GM23338 (cell line): ENCODE results near the gene IL1RN. TPM values are rescaled to one million over a fixed set of nuclear protein-coding genes. Genes with fewer than 3 reads are reported as not detected.

Experiments used
- ATAC-seq: fragments of 200-7000 bp; cut with Tn5 transposase; 3 replicates; pipeline ENCODE4 v1.9.1; 2020
- DNase-seq: peaks from one replicate; pipeline ENCODE4 v3.0.0-alpha.2; 2015; ENCODE audit warnings: low spot score
- H2AFZ ChIP-seq: fragments of 200-600 bp; sonication (generic); 2 replicates; pipeline ENCODE4 v1.8.0; 2016; ENCODE audit warnings: antibody characterized with exemption, mild to moderate bottlenecking, moderate library complexity
- H3F3A ChIP-seq: fragments of 200-600 bp; sonication (generic); replicated peaks from 2 replicates; pipeline ENCODE4 v1.8.0; 2017; ENCODE audit warnings: antibody characterized with exemption, mixed run types, low read depth
- H3K27ac ChIP-seq: fragments of 200-600 bp; sonication (generic); 2 replicates; pipeline ENCODE4 v1.6.1; 2016; ENCODE audit warnings: low read depth
- H3K27me3 ChIP-seq: fragments of 200-600 bp; sonication (generic); 2 replicates; pipeline ENCODE4 v1.8.0; 2016; ENCODE audit warnings: mild to moderate bottlenecking, mixed run types, moderate library complexity; ENCODE audit not compliant: insufficient read depth
- H3K36me3 ChIP-seq: fragments of 200-600 bp; sonication (generic); 2 replicates; pipeline ENCODE4 v1.8.0; 2016; ENCODE audit warnings: mild to moderate bottlenecking; ENCODE audit not compliant: insufficient read depth
- H3K4me1 ChIP-seq: fragments of 200-600 bp; sonication (generic); 2 replicates; pipeline ENCODE4 v1.8.0; 2016; ENCODE audit warnings: mild to moderate bottlenecking, moderate library complexity; ENCODE audit not compliant: insufficient read depth
- H3K4me2 ChIP-seq: fragments of 200-600 bp; sonication (generic); 2 replicates; pipeline ENCODE4 v1.7.1; 2017; ENCODE audit warnings: mixed run types
- H3K4me3 ChIP-seq: fragments of 200-600 bp; sonication (generic); 2 replicates; pipeline ENCODE4 v1.6.1; 2016; ENCODE audit warnings: mixed run types
- H3K79me2 ChIP-seq: fragments of 200-600 bp; sonication (generic); replicated peaks from 2 replicates; pipeline ENCODE4 v1.8.0; 2017; ENCODE audit warnings: mild to moderate bottlenecking; ENCODE audit not compliant: insufficient read depth
- H3K9me2 ChIP-seq: fragments of 200-600 bp; sonication (generic); 2 replicates; pipeline ENCODE4 v1.8.0; 2017; ENCODE audit not compliant: insufficient read depth
- H4K20me1 ChIP-seq: fragments of 200-600 bp; sonication (generic); replicated peaks from 2 replicates; pipeline ENCODE4 v1.8.0; 2017; ENCODE audit warnings: mild to moderate bottlenecking; ENCODE audit not compliant: insufficient read depth
- H3K27ac Mint-ChIP-seq: 2 replicates; pipeline ENCODE4 v1.8.0; 2020; ENCODE audit warnings: inconsistent platforms, mild to moderate bottlenecking, moderate library complexity, mixed read lengths
- H3K27me3 Mint-ChIP-seq: 3 replicates; pipeline ENCODE4 v1.8.0; 2022; ENCODE audit warnings: low read depth, mild to moderate bottlenecking, moderate library complexity, mixed read lengths, inconsistent platforms; ENCODE audit not compliant: insufficient read depth, poor library complexity
- H3K36me3 Mint-ChIP-seq: 3 replicates; pipeline ENCODE4 v1.8.0; 2021; ENCODE audit warnings: low read depth, mild to moderate bottlenecking, inconsistent platforms, moderate library complexity, mixed read lengths
- H3K4me1 Mint-ChIP-seq: 3 replicates; pipeline ENCODE4 v1.8.0; 2020; ENCODE audit warnings: mild to moderate bottlenecking, inconsistent platforms, mixed read lengths
- H3K4me3 Mint-ChIP-seq: 3 replicates; pipeline ENCODE4 v1.8.0; 2021; ENCODE audit warnings: moderate library complexity, mild to moderate bottlenecking, inconsistent platforms, mixed read lengths
- H3K9me3 Mint-ChIP-seq: 3 replicates; pipeline ENCODE4 v1.8.0; 2020; ENCODE audit warnings: moderate library complexity, mild to moderate bottlenecking, inconsistent platforms, mixed read lengths
- CREB1 ChIP-seq: fragments of 250-450 bp; sonication (Bioruptor Pico); IDR thresholded peaks from 2 replicates; pipeline ENCODE4 v1.5.0; 2020; ENCODE audit warnings: low read depth, mild to moderate bottlenecking, moderate library complexity
- CTCF ChIP-seq, 2 experiments: fragments of 200-600 bp in 1 of 2; sonication (generic) in 1 of 2; conservative IDR thresholded peaks; 2 replicates each; pipeline versions ENCODE4 v1.5.1 to v1.6.1; 2016 to 2017; ENCODE audit warnings: antibody characterized with exemption in 2 of 2, low read depth in 2 of 2, mild to moderate bottlenecking in 2 of 2, moderate library complexity in 1 of 2
- ETS1 ChIP-seq: IDR thresholded peaks from 2 replicates; pipeline ENCODE4 v1.6.1; 2016; ENCODE audit warnings: antibody characterized with exemption
- EZH2 ChIP-seq: fragments of 200-600 bp; sonication (generic); IDR thresholded peaks from one replicate; pipeline ENCODE4 v1.8.0; 2017; ENCODE audit warnings: antibody characterized with exemption, mild to moderate bottlenecking, low read depth; ENCODE audit not compliant: unreplicated experiment
- EZH2phosphoT487 ChIP-seq: fragments of 200-600 bp; sonication (generic); IDR thresholded peaks from one replicate; pipeline ENCODE4 v1.8.1; 2018; ENCODE audit warnings: antibody characterized with exemption; ENCODE audit not compliant: unreplicated experiment
- JUNB ChIP-seq: IDR thresholded peaks from one replicate; pipeline ENCODE4 v1.6.1; 2016; ENCODE audit warnings: antibody characterized with exemption; ENCODE audit not compliant: unreplicated experiment
- NANOG ChIP-seq: IDR thresholded peaks from 2 replicates; pipeline ENCODE4 v1.6.1; 2016; ENCODE audit warnings: antibody characterized with exemption, borderline replicate concordance
- REST ChIP-seq: IDR thresholded peaks from one replicate; pipeline ENCODE4 v1.6.1; 2018; ENCODE audit warnings: antibody characterized with exemption; ENCODE audit not compliant: unreplicated experiment
- STAT1 ChIP-seq: IDR thresholded peaks from one replicate; pipeline ENCODE4 v1.6.1; 2016; ENCODE audit warnings: antibody characterized with exemption; ENCODE audit not compliant: unreplicated experiment
- ZNF114 ChIP-seq: fragments of 250-450 bp; sonication (Bioruptor Pico); IDR thresholded peaks from 2 replicates; pipeline ENCODE4 v1.5.0; 2020; ENCODE audit warnings: mild to moderate bottlenecking, moderate library complexity
- ZNF331 ChIP-seq: fragments of 250-450 bp; sonication (Bioruptor Pico); IDR thresholded peaks from 2 replicates; pipeline ENCODE4 v1.5.0; 2020; ENCODE audit warnings: low read depth, mild to moderate bottlenecking, moderate library complexity
- long read RNA-seq: library from polyadenylated mRNA; unstranded; transcript quantifications from one replicate; pipeline ENCODE4 v2.0.0, GENCODE V29; 2020; ENCODE audit not compliant: unreplicated experiment
- polyA plus RNA-seq: library from polyadenylated mRNA; unstranded; fragments of >200 nt; fragmentation: Nextera tagmentation; extraction: Ambion mirVana; gene quantifications from 2 replicates; pipeline ENCODE4 v1.2.1, GENCODE V29; 2016
- total RNA-seq: library from RNA; depleted of rRNA; stranded (reverse); fragments of >200 nt; shearing (Covaris generic); gene quantifications from 2 replicates; pipeline ENCODE4 v1.2.3, GENCODE V29; 2014; rRNA removed

IL1RN gene
- total RNA-seq (not detected in 2 replicates), polyA plus RNA-seq (not detected in 2 replicates)
- long read RNA-seq, result 0 reads

- no peak within 1 kb of the TSS for H3K4me3 Mint-ChIP-seq
- H3K36me3 Mint-ChIP-seq, result no peaks in the 10 kb centered on the region
- Histone ChIP-seq H3K27ac (no peak within 1 kb of the TSS), H3K36me3 (no peaks in the 10 kb centered on the region), H3F3A (no peaks in the 10 kb centered on the region), H3K4me2 (no peak within 1 kb of the TSS), H3K79me2 (no peaks in the 10 kb centered on the region), H3K9me2 (no peaks in the 10 kb centered on the region), H3K4me1 (no peaks in the 10 kb centered on the region), H3K4me3 (no peak within 1 kb of the TSS), H4K20me1 (no peaks in the 10 kb centered on the region), H2AFZ (no peak within 1 kb of the TSS), H3K27me3 (no peaks in the 10 kb centered on the region)
- DNase-seq (no peak), ATAC-seq (no peak)
- no peak within 1 kb of the TSS for H3K27ac Mint-ChIP-seq
- TF ChIP-seq NANOG (no peak), REST (no peak), ZNF114 (CRISPR knock-in tag) (no peak), ZNF331 (CRISPR knock-in tag) (no peak), JUNB (no peak), STAT1 (no peak)
- no peaks in the 10 kb centered on the region for H3K9me3 Mint-ChIP-seq
- H3K4me1 Mint-ChIP-seq, result no peaks in the 10 kb centered on the region
- H3K27me3 Mint-ChIP-seq, result peaks cover 3% of the 10 kb centered on the region
Observed at GRCh38 chr2:113126845-113127645, at the start of gene IL1RN. Gene IL1RN, plus strand, starts transcription at chr2:113127598. Its CDS starts 27 bp downstream, at chr2:113127625.

GRCh38 chr2:113077921-113078320 is 49.5 kb upstream of the IL1RN start:
- H3K36me3 ChIP-seq, result no peaks in the 10 kb centered on the region
- H3K9me2 ChIP-seq, result no peaks in the 10 kb centered on the region
- Mint-ChIP-seq H3K4me1 (peaks cover 4% of the 10 kb centered on the region; the same call in 2 of the 3 replicates), H3K9me3 (no peaks in the 10 kb centered on the region), H3K27me3 (peaks cover 3% of the 10 kb centered on the region), H3K27ac (no peak overlapping the region), H3K36me3 (no peaks in the 10 kb centered on the region; the same call in 2 of the 3 replicates), H3K4me3 (no peak overlapping the region)
- TF ChIP-seq CREB1 (CRISPR knock-in tag), result no peak
- no peak for TF ChIP-seq STAT1
- no peak for TF ChIP-seq JUNB
- no peak for TF ChIP-seq EZH2phosphoT487
- TF ChIP-seq ZNF114 (CRISPR knock-in tag), result no peak
- no peak for TF ChIP-seq EZH2
- no peak for TF ChIP-seq CTCF (conservative IDR thresholded peaks at IDR 0.05; ENCODE audit: low read depth in 2 of 2)
- TF ChIP-seq ETS1, result no peak
- H3K27ac ChIP-seq, result no peak overlapping the region
- no peaks in the 10 kb centered on the region for H3K79me2 ChIP-seq
- H3K4me1 ChIP-seq, result peaks cover 8% of the 10 kb centered on the region
- no peak overlapping the region for H2AFZ ChIP-seq
- H3K4me2 ChIP-seq, result no peak overlapping the region
- DNase-seq, result no peak
- H3F3A ChIP-seq, result no peaks in the 10 kb centered on the region
- H4K20me1 ChIP-seq, result no peaks in the 10 kb centered on the region
- no peak overlapping the region for H3K4me3 ChIP-seq
- ATAC-seq, result no peak
- no peaks in the 10 kb centered on the region for H3K27me3 ChIP-seq
